Measurements from ENCODE around the gene DMPK. TPM values are rescaled to one million over a fixed set of nuclear protein-coding genes. Genes with fewer than 3 reads are reported as not detected.

DMPK gene
- 10 to 100 TPM; 31.5 to 37.5 (median 35.4) TPM for polyA plus RNA-seq (ENCODE audit: insufficient read length in 3 of 3)

GRCh38 chr19:45782162-45782691, at the start of gene DMPK:
DMPK (minus strand) TSS chr19:45782490; CDS start chr19:45782352, 138 bp downstream.
- no peak for DNase-seq (ENCODE audit: low read depth in 3 of 3, low spot score in 2 of 3)

- DNase-seq (ENCODE audit: low read depth in 3 of 3, low spot score in 2 of 3): no peak
Measured at GRCh38 chr19:45828945-45829344, 46.7 kb upstream of the DMPK start.

GRCh38 chr19:45828523-45828922, 46.2 kb upstream of the DMPK start:
- no peak for DNase-seq (ENCODE audit: low read depth in 3 of 3, low spot score in 2 of 3)

GRCh38 chr19:45827459-45828093, 45.3 kb upstream of the DMPK start:
- DNase-seq (ENCODE audit: low read depth in 3 of 3, low spot score in 2 of 3): no peak

- DNase-seq (ENCODE audit: low read depth in 3 of 3, low spot score in 2 of 3): no peak
Measured at GRCh38 chr19:45826934-45827333, 44.6 kb upstream of the DMPK start.

GRCh38 chr19:45825917-45826893, 43.9 kb upstream of the DMPK start:
- DNase-seq (ENCODE audit: low read depth in 3 of 3, low spot score in 2 of 3): no peak

- no peak for DNase-seq (ENCODE audit: low read depth in 3 of 3, low spot score in 2 of 3)
Measured at GRCh38 chr19:45825263-45825605, 42.9 kb upstream of the DMPK start.

GRCh38 chr19:45824531-45825262, 42.4 kb upstream of the DMPK start:
- no peak for DNase-seq (ENCODE audit: low read depth in 3 of 3, low spot score in 2 of 3)

- DNase-seq (ENCODE audit: low read depth in 3 of 3, low spot score in 2 of 3): no peak
Measured at GRCh38 chr19:45824041-45824471, 41.8 kb upstream of the DMPK start.

- DNase-seq (ENCODE audit: low read depth in 3 of 3, low spot score in 2 of 3): no peak
Measured at GRCh38 chr19:45823182-45823581, 40.9 kb upstream of the DMPK start.

GRCh38 chr19:45822716-45823115, 40.4 kb upstream of the DMPK start:
- no peak for DNase-seq (ENCODE audit: low read depth in 3 of 3, low spot score in 2 of 3)

- DNase-seq (ENCODE audit: low read depth in 3 of 3, low spot score in 2 of 3): no peak
Measured at GRCh38 chr19:45821570-45821969, 39.3 kb upstream of the DMPK start.

GRCh38 chr19:45821103-45821521, 38.8 kb upstream of the DMPK start:
- DNase-seq (ENCODE audit: low read depth in 3 of 3, low spot score in 2 of 3): no peak

- no peak for DNase-seq (ENCODE audit: low read depth in 3 of 3, low spot score in 2 of 3)
Measured at GRCh38 chr19:45820413-45821102, 38.3 kb upstream of the DMPK start.

GRCh38 chr19:45819769-45820168, 37.5 kb upstream of the DMPK start:
- no peak for DNase-seq (ENCODE audit: low read depth in 3 of 3, low spot score in 2 of 3)

GRCh38 chr19:45817725-45818301, 35.5 kb upstream of the DMPK start:
- DNase-seq (ENCODE audit: low read depth in 3 of 3, low spot score in 2 of 3): no peak

- peak; percentile 85 to 90 (median 90) for DNase-seq (ENCODE audit: low read depth in 3 of 3, low spot score in 2 of 3)
Measured at GRCh38 chr19:45817010-45817724, 34.9 kb upstream of the DMPK start.

- DNase-seq (ENCODE audit: low read depth in 3 of 3, low spot score in 2 of 3): no peak
Measured at GRCh38 chr19:45816236-45817009, 34.1 kb upstream of the DMPK start.

Data from right renal cortex interstitium (tissue), 3 donors.